Esophagus muscularis mucosa (tissue), 4 donors: ENCODE data around the gene PRSS38. TPM values are rescaled to one million over a fixed set of nuclear protein-coding genes. Genes with fewer than 3 reads are reported as not detected.

ENCODE experiments used
- DNase-seq: peaks from one replicate; pipeline ENCODE4 v3.0.0-alpha.2; 2017; ENCODE audit errors: extremely low spot score
- H3K27ac ChIP-seq, 4 donors: fragments of 200-600 bp; sonication (generic); replicated peaks in 1 of 4; 1 replicate in 3 of 4; 2 replicates in 1 of 4; pipeline ENCODE4 v1.5.1; 2016 to 2019; ENCODE audit warnings: mild to moderate bottlenecking in 1 of 4
- H3K27me3 ChIP-seq, 4 donors: fragments of 200-600 bp; sonication (generic); one replicate each; pipeline versions ENCODE4 v1.5.1 to v1.6.0; 2016 to 2019
- H3K36me3 ChIP-seq, 4 donors: fragments of 200-600 bp; sonication (generic); one replicate each; pipeline ENCODE4 v1.5.1; 2016 to 2019
- H3K4me1 ChIP-seq, 4 donors: fragments of 200-600 bp; sonication (generic); one replicate each; pipeline ENCODE4 v1.5.1; 2016 to 2019
- H3K4me3 ChIP-seq, 4 donors: fragments of 200-600 bp; sonication (generic); 1 replicate in 2 of 4; 2 replicates in 2 of 4; pipeline ENCODE4 v1.5.1; 2016 to 2019; ENCODE audit warnings: mild to moderate bottlenecking in 4 of 4, moderate library complexity in 1 of 4
- H3K9me3 ChIP-seq, 4 donors: fragments of 200-600 bp; sonication (generic); 1 replicate in 3 of 4; 2 replicates in 1 of 4; pipeline ENCODE4 v1.5.1; 2016 to 2019
- CTCF ChIP-seq, 3 experiments: fragments of 200-600 bp in 2 of 3; fragments of 450-650 bp in 1 of 3; sonication (generic) in 2 of 3; IDR thresholded peaks; one replicate each; pipeline ENCODE4 v1.5.1; 2017 to 2019; ENCODE audit warnings: antibody characterized with exemption in 3 of 3, mild to moderate bottlenecking in 2 of 3, moderate library complexity in 1 of 3
- EP300 ChIP-seq: sonication (generic); formaldehyde crosslinking; IDR thresholded peaks from one replicate; pipeline ENCODE4 v1.6.1; 2017; ENCODE audit warnings: antibody characterized with exemption
- POLR2A ChIP-seq: fragments of 450-650 bp; IDR thresholded peaks from one replicate; pipeline ENCODE4 v1.6.1; 2017; ENCODE audit warnings: antibody characterized with exemption, moderate library complexity, mild to moderate bottlenecking, low read depth
- POLR2AphosphoS5 ChIP-seq, 2 donors: sonication (generic); formaldehyde crosslinking; IDR thresholded peaks; one replicate each; pipeline ENCODE4 v1.6.1; 2017; ENCODE audit warnings: antibody characterized with exemption in 2 of 2
- WGBS: methylation state at CpG from one replicate; pipeline ENCODE4 v1.1.5; 2018; 5-methylcytosine and 5-hydroxymethylcytosine counted together
- intact Hi-C: fragments of 100-400 bp; cut with DNase I; formaldehyde crosslinking; loops from one replicate; pipeline ENCODE4 v1.15.1; 2023
- total RNA-seq, 4 donors: library from RNA; depleted of rRNA; stranded (reverse); fragments of >200 nt; gene quantifications; one replicate each; pipeline versions ENCODE4 v1.1.0 to v1.2.1, GENCODE V29; 2016

The PRSS38 gene
- total RNA-seq, 4 donors from 2014 or later = not detected

- Histone ChIP-seq H3K36me3 (peaks cover 0 to 8% (median 6%) of the 10 kb centered on the region in 4 donors), H3K27ac (peak overlapping the region; percentile 81 to 86 (median 82)), H3K4me3 (peak overlapping the region; percentile 64 to 73 (median 66)), H3K9me3 (no peaks in the 10 kb centered on the region), H3K4me1 (peaks cover 16 to 39% (median 29%) of the 10 kb centered on the region in 4 donors), H3K27me3 (no peaks in the 10 kb centered on the region)
- TF ChIP-seq POLR2AphosphoS5 (IDR thresholded peaks at IDR 0.05) (no peak), EP300 (no peak), POLR2A (no peak), CTCF (IDR thresholded peaks at IDR 0.05) (no peak)
- peak; percentile 81 for DNase-seq
- intact Hi-C loops = no loop called here
- 30% methylated on average over 28 of the region's 45 CpGs for WGBS
Observed at GRCh38 chr1:227786673-227787512, 28.6 kb upstream of the PRSS38 start.

- peak overlapping the region; percentile 81 to 86 (median 82) for H3K27ac ChIP-seq
- no peaks in the 10 kb centered on the region for H3K9me3 ChIP-seq
- 1% methylated on average over 39 of the region's 60 CpGs for WGBS
- H3K36me3 ChIP-seq = no peaks in the 10 kb centered on the region
- peaks cover 16 to 39% (median 29%) of the 10 kb centered on the region in 4 donors for H3K4me1 ChIP-seq
- DNase-seq = peak; percentile 97
- peak overlapping the region; percentile 64 to 73 (median 66) for H3K4me3 ChIP-seq
- intact Hi-C loops = loop anchor here (2.0 kb wide), 2 partner anchors 99 to 159 kb away; partner anchors contain the start of gene WNT9A
- H3K27me3 ChIP-seq = no peaks in the 10 kb centered on the region
- TF ChIP-seq CTCF (IDR thresholded peaks at IDR 0.05) (no peak), POLR2AphosphoS5 (IDR thresholded peaks at IDR 0.05) (peak; percentile 78 to 88)
Observed at GRCh38 chr1:227787513-227788270, 27.8 kb upstream of the PRSS38 start.

- WGBS = 8% methylated on average over 13 of the region's 68 CpGs
- intact Hi-C loops = loop anchor here (2.0 kb wide), 2 partner anchors 98 to 158 kb away; partner anchors contain the start of gene WNT9A
- no peak for DNase-seq
- peak overlapping the region; percentile 81 to 86 (median 82) for H3K27ac ChIP-seq
- no peaks in the 10 kb centered on the region for H3K9me3 ChIP-seq
- peaks cover 16 to 39% (median 29%) of the 10 kb centered on the region in 4 donors for H3K4me1 ChIP-seq
- TF ChIP-seq CTCF (IDR thresholded peaks at IDR 0.05) (no peak), POLR2AphosphoS5 (IDR thresholded peaks at IDR 0.05) (peak in 1 of 2 donors; percentile 60)
- no peaks in the 10 kb centered on the region for H3K27me3 ChIP-seq
- H3K36me3 ChIP-seq = no peaks in the 10 kb centered on the region
- peak overlapping the region; percentile 64 to 73 (median 66) for H3K4me3 ChIP-seq
Observed at GRCh38 chr1:227788271-227789083, 27.0 kb upstream of the PRSS38 start.

GRCh38 chr1:227789084-227790033 is 26.1 kb upstream of the PRSS38 start:
- Histone ChIP-seq H3K9me3 (no peaks in the 10 kb centered on the region), H3K27ac (peak overlapping the region; percentile 81 to 86 (median 82)), H3K4me1 (peaks cover 22 to 45% (median 38%) of the 10 kb centered on the region in 4 donors), H3K36me3 (no peaks in the 10 kb centered on the region), H3K4me3 (peak overlapping the region; percentile 64 to 73 (median 66)), H3K27me3 (no peaks in the 10 kb centered on the region)
- TF ChIP-seq CTCF (IDR thresholded peaks at IDR 0.05) = no peak
- no peak for TF ChIP-seq EP300
- no peak for TF ChIP-seq POLR2A
- TF ChIP-seq POLR2AphosphoS5 (IDR thresholded peaks at IDR 0.05) = no peak
- WGBS = 71% methylated on average over 11 of the region's 23 CpGs
- peak; percentile 90 for DNase-seq
- intact Hi-C loops = loop anchor here (2.0 kb wide), 2 partner anchors 97 to 157 kb away; partner anchors contain the start of gene WNT9A
